Chondrocyte (in vitro differentiated cells): ENCODE results near the gene ACACA. TPM values are rescaled to one million over a fixed set of nuclear protein-coding genes. Genes with fewer than 3 reads are reported as not detected.
A peak's percentile ranks its signal among the peaks of the same experiment; 100 is the strongest.

Experiments
- DNase-seq: peaks from one replicate; pipeline ENCODE4 v3.0.0; 2021; ENCODE audit warnings: mixed read lengths, low spot score
- H3K27ac Mint-ChIP-seq: one replicate; pipeline ENCODE4 v1.8.0; 2021; ENCODE audit warnings: mild to moderate bottlenecking, moderate library complexity, mixed read lengths; ENCODE audit not compliant: unreplicated experiment
- H3K27me3 Mint-ChIP-seq: 2 replicates; pipeline ENCODE4 v1.8.0; 2021; ENCODE audit warnings: low read depth, mixed read lengths
- H3K36me3 Mint-ChIP-seq: 2 replicates; pipeline ENCODE4 v1.8.0; 2021; ENCODE audit warnings: low read depth, mixed read lengths
- H3K4me1 Mint-ChIP-seq: 2 replicates; pipeline ENCODE4 v1.8.0; 2021; ENCODE audit warnings: low read depth, mild to moderate bottlenecking, mixed read lengths
- H3K4me3 Mint-ChIP-seq: one replicate; pipeline ENCODE4 v1.8.0; 2021; ENCODE audit warnings: mild to moderate bottlenecking, moderate library complexity, mixed read lengths; ENCODE audit not compliant: unreplicated experiment
- H3K9me3 Mint-ChIP-seq: 2 replicates; pipeline ENCODE4 v1.8.0; 2021; ENCODE audit warnings: low read depth, mixed read lengths
- total RNA-seq: library from RNA; stranded (reverse); gene quantifications from 3 replicates; pipeline ENCODE4 v1.2.1, GENCODE V29; 2021
- TF ChIP-seq, protein P1 (sequence below): fragments of 200-600 bp; sonication (generic); IDR thresholded peaks from 2 replicates; pipeline ENCODE4 v1.5.0; 2021; ENCODE audit warnings: antibody characterized with exemption, mild to moderate bottlenecking, moderate library complexity

The ACACA gene
- total RNA-seq, 1 donor from 2014 or later: 77.1 TPM

DNA sequence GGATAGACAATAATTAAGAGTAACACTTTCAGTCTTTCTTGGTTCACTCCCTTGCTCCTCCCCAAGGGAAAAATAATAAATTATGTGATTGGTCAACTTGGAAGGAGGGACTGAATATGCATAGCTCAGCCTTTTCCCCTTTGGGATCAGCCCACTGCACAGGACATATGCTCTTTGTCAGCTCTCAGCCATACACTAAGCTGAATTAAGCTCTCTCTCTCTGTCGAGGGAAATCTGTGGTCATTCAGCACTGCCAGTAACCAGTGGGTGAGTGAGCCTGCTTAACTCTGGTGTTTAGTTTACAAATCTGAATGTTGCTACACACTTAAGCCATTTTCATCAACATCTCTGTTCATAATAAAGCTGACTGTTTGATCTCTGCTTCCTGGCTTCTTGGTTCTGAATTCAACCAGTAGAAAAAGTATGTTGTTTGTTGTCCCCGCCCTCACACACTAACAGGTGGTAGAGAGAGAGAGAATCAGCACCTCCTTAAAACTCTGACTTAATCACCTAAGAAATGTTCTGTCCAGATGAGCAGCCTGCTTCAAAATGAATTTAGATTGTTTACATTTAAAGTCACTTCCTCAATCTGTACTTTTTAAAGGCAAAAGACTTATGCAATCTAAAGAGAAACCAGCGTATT, 133.1 kb downstream of the ACACA start:
- no peak overlapping the region for H3K27ac Mint-ChIP-seq
- no peak for DNase-seq
- TF ChIP-seq, protein P1, sequence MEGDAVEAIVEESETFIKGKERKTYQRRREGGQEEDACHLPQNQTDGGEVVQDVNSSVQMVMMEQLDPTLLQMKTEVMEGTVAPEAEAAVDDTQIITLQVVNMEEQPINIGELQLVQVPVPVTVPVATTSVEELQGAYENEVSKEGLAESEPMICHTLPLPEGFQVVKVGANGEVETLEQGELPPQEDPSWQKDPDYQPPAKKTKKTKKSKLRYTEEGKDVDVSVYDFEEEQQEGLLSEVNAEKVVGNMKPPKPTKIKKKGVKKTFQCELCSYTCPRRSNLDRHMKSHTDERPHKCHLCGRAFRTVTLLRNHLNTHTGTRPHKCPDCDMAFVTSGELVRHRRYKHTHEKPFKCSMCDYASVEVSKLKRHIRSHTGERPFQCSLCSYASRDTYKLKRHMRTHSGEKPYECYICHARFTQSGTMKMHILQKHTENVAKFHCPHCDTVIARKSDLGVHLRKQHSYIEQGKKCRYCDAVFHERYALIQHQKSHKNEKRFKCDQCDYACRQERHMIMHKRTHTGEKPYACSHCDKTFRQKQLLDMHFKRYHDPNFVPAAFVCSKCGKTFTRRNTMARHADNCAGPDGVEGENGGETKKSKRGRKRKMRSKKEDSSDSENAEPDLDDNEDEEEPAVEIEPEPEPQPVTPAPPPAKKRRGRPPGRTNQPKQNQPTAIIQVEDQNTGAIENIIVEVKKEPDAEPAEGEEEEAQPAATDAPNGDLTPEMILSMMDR: no peak
- H3K4me1 Mint-ChIP-seq: no peaks in the 10 kb centered on the region
- H3K4me3 Mint-ChIP-seq: no peak overlapping the region
- H3K9me3 Mint-ChIP-seq: no peaks in the 10 kb centered on the region
- no peaks in the 10 kb centered on the region for H3K27me3 Mint-ChIP-seq
- H3K36me3 Mint-ChIP-seq: peaks cover 28% of the 10 kb centered on the region

DNA sequence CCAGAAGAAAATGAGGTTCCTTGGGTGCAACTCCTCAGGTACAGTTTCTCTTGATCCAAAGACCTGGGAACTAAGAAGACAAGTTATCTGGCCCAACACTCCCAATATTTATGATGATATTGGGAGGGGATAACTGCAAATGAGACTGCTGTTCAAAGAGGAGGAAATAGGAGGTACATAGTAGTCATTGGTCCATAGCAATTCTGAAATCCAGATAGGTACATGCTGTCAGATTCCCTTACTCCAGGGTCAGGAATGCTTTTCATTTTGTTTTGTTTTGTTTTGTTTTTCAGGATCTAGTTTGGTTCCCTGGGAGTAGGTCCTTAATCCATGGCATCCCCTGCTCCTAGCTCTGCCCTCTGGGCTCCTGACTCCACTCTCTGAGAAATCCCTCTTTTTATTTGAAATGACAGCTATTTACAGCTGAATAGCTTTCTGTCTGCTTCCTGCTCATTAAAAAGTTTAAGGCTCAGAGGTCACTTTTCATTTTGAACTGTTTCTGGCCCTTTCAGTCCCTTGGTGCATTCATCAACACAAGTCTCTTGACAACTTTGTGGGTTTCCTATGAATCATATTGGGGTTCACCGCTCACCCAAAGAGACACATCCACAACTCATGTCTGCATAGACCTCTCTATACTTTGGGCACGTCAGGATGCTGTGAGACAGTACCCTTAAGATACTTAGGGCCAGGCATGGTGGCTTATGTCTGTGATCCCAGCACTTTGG, 141.0 kb downstream of the ACACA start:
- Mint-ChIP-seq H3K4me3 (no peak overlapping the region), H3K36me3 (peaks cover 48% of the 10 kb centered on the region)

DNA sequence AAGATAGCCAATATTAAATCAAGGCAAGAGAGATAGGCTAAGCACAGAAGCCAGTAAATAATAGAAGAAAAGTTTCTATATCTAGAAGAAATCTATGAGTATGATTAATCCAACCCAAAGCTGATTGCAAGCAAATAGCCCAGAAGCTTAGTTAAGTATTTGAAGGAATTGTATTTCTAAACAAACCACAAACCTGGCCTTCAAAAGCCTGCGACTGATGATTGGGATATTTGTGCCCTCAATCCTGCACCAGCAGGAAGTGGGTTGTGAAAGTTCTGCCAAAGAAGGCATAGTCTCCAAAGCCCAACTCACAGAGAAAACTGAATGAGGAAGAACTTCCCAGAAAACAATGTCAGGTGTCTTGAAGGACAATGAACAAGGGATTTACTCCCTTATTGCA, 145.3 kb downstream of the ACACA start:
- H3K27ac Mint-ChIP-seq: no peak overlapping the region
- H3K36me3 Mint-ChIP-seq: peaks cover 28% of the 10 kb centered on the region
- no peak overlapping the region for H3K4me3 Mint-ChIP-seq
- H3K4me1 Mint-ChIP-seq: peaks cover 13% of the 10 kb centered on the region
- TF ChIP-seq, protein P1: no peak
- no peak for DNase-seq
- peaks cover 7% of the 10 kb centered on the region for H3K9me3 Mint-ChIP-seq
- H3K27me3 Mint-ChIP-seq: no peaks in the 10 kb centered on the region

More for the DNA sequence above, 141.0 kb downstream of the ACACA start:
- TF ChIP-seq, protein P1: no peak
- H3K4me1 Mint-ChIP-seq: no peaks in the 10 kb centered on the region
- H3K27ac Mint-ChIP-seq: no peak overlapping the region
- peaks cover 7% of the 10 kb centered on the region for H3K9me3 Mint-ChIP-seq
- no peaks in the 10 kb centered on the region for H3K27me3 Mint-ChIP-seq
- no peak for DNase-seq

DNA sequence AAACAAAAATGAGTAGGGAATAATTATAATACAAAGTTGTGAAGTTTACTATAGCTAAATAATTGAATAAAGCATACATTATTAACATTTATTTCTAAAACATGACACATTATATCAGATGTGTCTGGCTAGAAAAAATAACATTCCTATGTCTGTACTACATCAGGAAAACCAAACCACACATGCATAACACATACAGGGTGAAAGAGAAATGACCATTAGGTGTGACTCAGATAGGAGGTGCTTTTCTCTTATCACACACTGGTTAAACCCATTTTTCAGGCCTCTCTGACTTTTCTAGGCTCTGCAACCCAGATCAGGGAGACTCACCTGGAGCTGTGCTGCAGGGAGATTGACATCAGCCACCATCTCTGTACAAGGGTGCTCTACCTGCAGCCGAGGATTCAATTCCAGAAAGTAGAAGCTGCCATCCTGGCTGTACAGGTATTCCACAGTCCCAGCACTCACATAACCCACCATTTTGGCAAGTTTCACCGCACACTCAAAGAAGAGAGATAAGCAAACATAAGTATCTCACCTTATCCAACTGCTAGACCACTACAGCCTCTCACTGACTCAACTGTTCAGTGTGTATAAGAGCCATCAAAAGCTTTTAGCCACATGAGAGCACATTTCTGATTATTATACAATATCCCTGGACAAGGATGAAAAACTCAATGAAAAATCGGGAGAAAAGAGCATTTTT, 147.5 kb downstream of the ACACA start:
- no peaks in the 10 kb centered on the region for H3K27me3 Mint-ChIP-seq
- no peak for DNase-seq

DNA sequence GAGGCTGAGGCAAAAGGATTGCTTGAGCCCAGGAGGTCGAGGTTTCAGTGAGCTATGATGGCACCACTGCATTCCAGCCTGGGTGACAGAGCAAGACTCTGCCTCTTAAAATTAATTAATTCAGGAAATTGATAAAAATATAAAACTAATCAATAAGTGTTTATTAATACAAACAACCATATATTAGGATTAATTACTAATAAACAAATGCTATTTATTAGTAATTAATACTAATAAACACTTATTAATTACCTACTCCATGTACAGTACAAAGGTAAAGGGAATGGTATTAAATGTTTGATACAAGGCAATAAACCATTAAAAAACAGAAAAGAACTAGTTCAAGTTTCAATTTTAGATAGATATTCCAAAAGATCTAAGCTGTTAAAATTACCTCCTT, 150.0 kb downstream of the ACACA start:
- Mint-ChIP-seq H3K27ac (no peak overlapping the region), H3K4me1 (peaks cover 13% of the 10 kb centered on the region), H3K27me3 (no peaks in the 10 kb centered on the region), H3K9me3 (no peaks in the 10 kb centered on the region), H3K4me3 (no peak overlapping the region), H3K36me3 (peaks cover 5% of the 10 kb centered on the region)
- no peak for DNase-seq
- TF ChIP-seq, protein P1: no peak

More for the DNA sequence above, 147.5 kb downstream of the ACACA start:
- TF ChIP-seq, protein P1: no peak
- Mint-ChIP-seq H3K9me3 (no peaks in the 10 kb centered on the region), H3K27ac (peak overlapping the region; percentile 34), H3K4me1 (peaks cover 13% of the 10 kb centered on the region), H3K36me3 (peaks cover 13% of the 10 kb centered on the region), H3K4me3 (no peak overlapping the region)
